Central memory CD8-positive, alpha-beta T cell (primary cell): Measurements from ENCODE around the gene KDM4B.

Source experiments
- ATAC-seq: fragments of 150-1000 bp; cut with Tn5 transposase; replicated peaks from 2 replicates; pipeline ENCODE4 v1.10.0; 2022; ENCODE audit warnings: mild to moderate bottlenecking, moderate FRiP score, moderate number of reproducible peaks; ENCODE audit not compliant: poor library complexity, severe bottlenecking; ENCODE audit errors: extremely low read depth
- DNase-seq, 2 donors: peaks; one replicate each; pipeline ENCODE4 v3.0.0; 2021; ENCODE audit warnings: low spot score in 2 of 2
- H3K27ac Mint-ChIP-seq: one replicate; pipeline ENCODE4 v1.8.0; 2022; ENCODE audit warnings: low read depth, mild to moderate bottlenecking, moderate library complexity, mixed read lengths
- H3K27me3 Mint-ChIP-seq: one replicate; pipeline ENCODE4 v1.8.0; 2022; ENCODE audit warnings: mixed read lengths
- H3K36me3 Mint-ChIP-seq: one replicate; pipeline ENCODE4 v1.8.0; 2022; ENCODE audit warnings: mild to moderate bottlenecking, moderate library complexity, mixed read lengths; ENCODE audit not compliant: insufficient read depth
- H3K4me1 Mint-ChIP-seq: one replicate; pipeline ENCODE4 v1.8.0; 2022; ENCODE audit warnings: mixed read lengths
- H3K4me3 Mint-ChIP-seq: one replicate; pipeline ENCODE4 v1.8.0; 2022; ENCODE audit warnings: mild to moderate bottlenecking, moderate library complexity, mixed read lengths
- H3K9me3 Mint-ChIP-seq: one replicate; pipeline ENCODE4 v1.8.0; 2022; ENCODE audit warnings: mixed read lengths

Gene KDM4B

GRCh38 chr19:5036698-5037563 lies 68.0 kb downstream of the KDM4B start:
- ATAC-seq: no peak
- H3K27ac Mint-ChIP-seq: no peak overlapping the region
- H3K4me1 Mint-ChIP-seq: peaks cover 11% of the 10 kb centered on the region
- peaks cover 12% of the 10 kb centered on the region for H3K36me3 Mint-ChIP-seq
- no peak for DNase-seq
- H3K9me3 Mint-ChIP-seq: no peaks in the 10 kb centered on the region
- H3K4me3 Mint-ChIP-seq: no peak overlapping the region
- H3K27me3 Mint-ChIP-seq: no peaks in the 10 kb centered on the region

- Mint-ChIP-seq H3K4me1 (peaks cover 11% of the 10 kb centered on the region), H3K27ac (no peak overlapping the region), H3K27me3 (no peaks in the 10 kb centered on the region), H3K9me3 (no peaks in the 10 kb centered on the region), H3K4me3 (no peak overlapping the region), H3K36me3 (peaks cover 10% of the 10 kb centered on the region)
- DNase-seq: no peak
- ATAC-seq: no peak
These were observed 69.0 kb downstream of the KDM4B start for GRCh38 chr19:5037936-5038335.

- H3K27ac Mint-ChIP-seq: no peak overlapping the region
- H3K27me3 Mint-ChIP-seq: no peaks in the 10 kb centered on the region
- H3K36me3 Mint-ChIP-seq: peaks cover 7% of the 10 kb centered on the region
- H3K9me3 Mint-ChIP-seq: no peaks in the 10 kb centered on the region
- DNase-seq (no peak), ATAC-seq (no peak)
- peaks cover 11% of the 10 kb centered on the region for H3K4me1 Mint-ChIP-seq
- no peak overlapping the region for H3K4me3 Mint-ChIP-seq
These were observed 69.8 kb downstream of the KDM4B start for GRCh38 chr19:5038631-5039271.

GRCh38 chr19:5039642-5040543 lies 71.0 kb downstream of the KDM4B start:
- DNase-seq: no peak
- Mint-ChIP-seq H3K9me3 (no peaks in the 10 kb centered on the region), H3K4me3 (no peak overlapping the region), H3K27me3 (no peaks in the 10 kb centered on the region), H3K36me3 (peaks cover 3% of the 10 kb centered on the region), H3K27ac (no peak overlapping the region), H3K4me1 (peaks cover 11% of the 10 kb centered on the region)
- ATAC-seq: no peak

GRCh38 chr19:5040544-5041167 lies 71.7 kb downstream of the KDM4B start:
- Mint-ChIP-seq H3K9me3 (no peaks in the 10 kb centered on the region), H3K27me3 (no peaks in the 10 kb centered on the region), H3K36me3 (peaks cover 4% of the 10 kb centered on the region), H3K4me3 (no peak overlapping the region), H3K4me1 (peaks cover 11% of the 10 kb centered on the region), H3K27ac (no peak overlapping the region)
- DNase-seq: no peak
- no peak for ATAC-seq

GRCh38 chr19:5041168-5041912 lies 72.4 kb downstream of the KDM4B start:
- no peak for DNase-seq
- Mint-ChIP-seq H3K36me3 (peaks cover 4% of the 10 kb centered on the region), H3K4me3 (no peak overlapping the region)

GRCh38 chr19:5041913-5042187 lies 72.9 kb downstream of the KDM4B start:
- no peak for DNase-seq
- Mint-ChIP-seq H3K36me3 (peaks cover 4% of the 10 kb centered on the region), H3K9me3 (no peaks in the 10 kb centered on the region), H3K27me3 (no peaks in the 10 kb centered on the region), H3K4me3 (no peak overlapping the region), H3K27ac (no peak overlapping the region), H3K4me1 (peaks cover 8% of the 10 kb centered on the region)
- ATAC-seq: no peak

More at GRCh38 chr19:5041168-5041912, 72.4 kb downstream of the KDM4B start:
- Mint-ChIP-seq H3K9me3 (no peaks in the 10 kb centered on the region), H3K27ac (no peak overlapping the region), H3K27me3 (no peaks in the 10 kb centered on the region), H3K4me1 (peaks cover 11% of the 10 kb centered on the region)
- no peak for ATAC-seq

- Mint-ChIP-seq H3K9me3 (no peaks in the 10 kb centered on the region), H3K36me3 (peaks cover 6% of the 10 kb centered on the region), H3K27ac (no peak overlapping the region), H3K4me3 (no peak overlapping the region), H3K4me1 (peaks cover 5% of the 10 kb centered on the region), H3K27me3 (no peaks in the 10 kb centered on the region)
- no peak for DNase-seq
- no peak for ATAC-seq
These were observed 73.6 kb downstream of the KDM4B start for GRCh38 chr19:5042556-5042955.

- H3K36me3 Mint-ChIP-seq: peaks cover 11% of the 10 kb centered on the region
- H3K27ac Mint-ChIP-seq: no peak overlapping the region
- no peaks in the 10 kb centered on the region for H3K27me3 Mint-ChIP-seq
- DNase-seq: no peak
- H3K9me3 Mint-ChIP-seq: no peaks in the 10 kb centered on the region
- ATAC-seq: no peak
- no peak overlapping the region for H3K4me3 Mint-ChIP-seq
- peaks cover 5% of the 10 kb centered on the region for H3K4me1 Mint-ChIP-seq
These were observed 76.1 kb downstream of the KDM4B start for GRCh38 chr19:5045029-5045428.

- no peak for DNase-seq
- Mint-ChIP-seq H3K9me3 (no peaks in the 10 kb centered on the region), H3K27me3 (no peaks in the 10 kb centered on the region), H3K27ac (no peak overlapping the region), H3K4me1 (peaks cover 5% of the 10 kb centered on the region), H3K36me3 (peaks cover 9% of the 10 kb centered on the region), H3K4me3 (no peak overlapping the region)
- ATAC-seq: no peak
These were observed 77.0 kb downstream of the KDM4B start for GRCh38 chr19:5045956-5046338.

- Mint-ChIP-seq H3K9me3 (no peaks in the 10 kb centered on the region), H3K27me3 (no peaks in the 10 kb centered on the region), H3K4me3 (no peak overlapping the region), H3K4me1 (peaks cover 5% of the 10 kb centered on the region), H3K36me3 (peaks cover 9% of the 10 kb centered on the region), H3K27ac (no peak overlapping the region)
- ATAC-seq: no peak
- DNase-seq: no peak
These were observed 77.6 kb downstream of the KDM4B start for GRCh38 chr19:5046339-5047039.
